SK-N-SH (cell line): ENCODE results near the gene KAT6B.

Experiments
- CTCF ChIP-seq: fragments of 200-600 bp; sonication (generic); IDR thresholded peaks from 2 replicates; pipeline ENCODE4 v1.6.1; 2017; ENCODE audit warnings: antibody characterized with exemption, mild to moderate bottlenecking, moderate library complexity
- EZH2phosphoT487 ChIP-seq: fragments of 200-600 bp; sonication (generic); IDR thresholded peaks from 2 replicates; pipeline ENCODE4 v1.6.1; 2017; ENCODE audit warnings: low read depth, mixed run types, mild to moderate bottlenecking, antibody characterized with exemption, moderate library complexity, borderline replicate concordance
- GABPA ChIP-seq: IDR thresholded peaks from 2 replicates; pipeline ENCODE4 v1.4.0; 2012; ENCODE audit warnings: low read depth, mild to moderate bottlenecking
- IRF3 ChIP-seq: fragments of 150-350 bp; IDR thresholded peaks from 2 replicates; pipeline ENCODE4 v1.6.1; 2016; ENCODE audit warnings: mild to moderate bottlenecking, low read depth, low read length
- NFIC ChIP-seq: IDR thresholded peaks from 2 replicates; pipeline ENCODE4 v1.4.0; 2012; ENCODE audit warnings: borderline replicate concordance
- POLR2AphosphoS5 ChIP-seq: IDR thresholded peaks from 2 replicates; pipeline ENCODE4 v1.6.1; 2012; ENCODE audit warnings: low read depth, low read length
- RAD21 ChIP-seq: IDR thresholded peaks from 2 replicates; pipeline ENCODE4 v1.6.1; 2012; ENCODE audit warnings: mild to moderate bottlenecking, low read length
- SIN3A ChIP-seq: IDR thresholded peaks from 2 replicates; pipeline ENCODE4 v1.6.1; 2012; ENCODE audit warnings: low read depth, mild to moderate bottlenecking, low read length, moderate library complexity, borderline replicate concordance
- TAF1 ChIP-seq: IDR thresholded peaks from 2 replicates; pipeline ENCODE4 v1.6.1; 2012; ENCODE audit warnings: low read depth, mild to moderate bottlenecking, low read length, moderate library complexity, borderline replicate concordance
- TEAD4 ChIP-seq: IDR thresholded peaks from 2 replicates; pipeline ENCODE4 v1.4.0; 2012; ENCODE audit warnings: mild to moderate bottlenecking, borderline replicate concordance; ENCODE audit not compliant: insufficient read depth

GRCh38 chr10:74826142-74827044, at the start of gene KAT6B:
- TF ChIP-seq CTCF (peak; percentile 37; the same call in 1 of the 2 replicates), GABPA (peak; percentile 77), RAD21 (peak; percentile 11; the same call in 1 of the 2 replicates), IRF3 (peak; percentile 93), TAF1 (peak; percentile 78; the same call in 1 of the 2 replicates), SIN3A (peak; percentile 25; the same call in 1 of the 2 replicates), EZH2phosphoT487 (no peak), NFIC (no peak; the same call in 1 of the 2 replicates), TEAD4 (0 out of 2 replicates have a peak, but pooled peaks have one; percentile 28), POLR2AphosphoS5 (peak; percentile 57)
